Measurements from ENCODE around the gene SPAG17.

The SPAG17 gene

GRCh38 chr1:118147522-118147921, 37.5 kb downstream of the SPAG17 start:
- peak; percentile 42 for DNase-seq (ENCODE audit: low read depth, low spot score)
- H3K4me3 ChIP-seq (ENCODE audit: low read depth, low read length) = no peak overlapping the region
- TF ChIP-seq CTCF (IDR thresholded peaks at IDR 0.05; ENCODE audit: low read depth, low read length) = no peak
- in situ Hi-C loops (cut with HindIII; ENCODE audit: low sequenced_read_pairs) = no loop called here

- no peak for TF ChIP-seq CTCF (IDR thresholded peaks at IDR 0.05; ENCODE audit: low read depth, low read length)
- in situ Hi-C loops (cut with HindIII; ENCODE audit: low sequenced_read_pairs) = no loop called here
- peak; percentile 25 for DNase-seq (ENCODE audit: low read depth, low spot score)
- no peak overlapping the region for H3K4me3 ChIP-seq (ENCODE audit: low read depth, low read length)
Measured at GRCh38 chr1:118145721-118146120, 39.3 kb downstream of the SPAG17 start.

- H3K4me3 ChIP-seq (ENCODE audit: low read depth, low read length) = no peak overlapping the region
- no peak for DNase-seq (ENCODE audit: low read depth, low spot score)
- TF ChIP-seq CTCF (IDR thresholded peaks at IDR 0.05; ENCODE audit: low read depth, low read length) = no peak
- in situ Hi-C loops (cut with HindIII; ENCODE audit: low sequenced_read_pairs) = no loop called here
Measured at GRCh38 chr1:118144684-118145083, 40.3 kb downstream of the SPAG17 start.

GRCh38 chr1:118143831-118144230, 41.2 kb downstream of the SPAG17 start:
- in situ Hi-C loops (cut with HindIII; ENCODE audit: low sequenced_read_pairs) = no loop called here
- DNase-seq (ENCODE audit: low read depth, low spot score) = no peak
- H3K4me3 ChIP-seq (ENCODE audit: low read depth, low read length) = no peak overlapping the region
- no peak for TF ChIP-seq CTCF (IDR thresholded peaks at IDR 0.05; ENCODE audit: low read depth, low read length)

GRCh38 chr1:118143121-118143520, 41.9 kb downstream of the SPAG17 start:
- no peak for DNase-seq (ENCODE audit: low read depth, low spot score)

GRCh38 chr1:118142546-118142945, 42.5 kb downstream of the SPAG17 start:
- TF ChIP-seq CTCF (IDR thresholded peaks at IDR 0.05; ENCODE audit: low read depth, low read length) = no peak
- DNase-seq (ENCODE audit: low read depth, low spot score) = no peak
- in situ Hi-C loops (cut with HindIII; ENCODE audit: low sequenced_read_pairs) = no loop called here
- no peak overlapping the region for H3K4me3 ChIP-seq (ENCODE audit: low read depth, low read length)

More at GRCh38 chr1:118143121-118143520, 41.9 kb downstream of the SPAG17 start:
- no peak overlapping the region for H3K4me3 ChIP-seq (ENCODE audit: low read depth, low read length)
- in situ Hi-C loops (cut with HindIII; ENCODE audit: low sequenced_read_pairs) = no loop called here
- TF ChIP-seq CTCF (IDR thresholded peaks at IDR 0.05; ENCODE audit: low read depth, low read length) = no peak

- in situ Hi-C loops (cut with HindIII; ENCODE audit: low sequenced_read_pairs) = no loop called here
- no peak overlapping the region for H3K4me3 ChIP-seq (ENCODE audit: low read depth, low read length)
- no peak for TF ChIP-seq CTCF (IDR thresholded peaks at IDR 0.05; ENCODE audit: low read depth, low read length)
Measured at GRCh38 chr1:118137900-118138299, 47.1 kb downstream of the SPAG17 start.

More at GRCh38 chr1:118137900-118138299, 47.1 kb downstream of the SPAG17 start:
- no peak for DNase-seq (ENCODE audit: low read depth, low spot score)
